GM23338 (cell line): ENCODE data around the gene C6. TPM values are rescaled to one million over a fixed set of nuclear protein-coding genes. Genes with fewer than 3 reads are reported as not detected.
A peak's percentile ranks its signal among the peaks of the same experiment; 100 is the strongest.

Experiments used
- ATAC-seq: fragments of 200-7000 bp; cut with Tn5 transposase; 3 replicates; pipeline ENCODE4 v1.9.1; 2020
- DNase-seq: peaks from one replicate; pipeline ENCODE4 v3.0.0-alpha.2; 2015; ENCODE audit warnings: low spot score
- H2AFZ ChIP-seq: fragments of 200-600 bp; sonication (generic); 2 replicates; pipeline ENCODE4 v1.8.0; 2016; ENCODE audit warnings: antibody characterized with exemption, mild to moderate bottlenecking, moderate library complexity
- H3F3A ChIP-seq: fragments of 200-600 bp; sonication (generic); replicated peaks from 2 replicates; pipeline ENCODE4 v1.8.0; 2017; ENCODE audit warnings: antibody characterized with exemption, mixed run types, low read depth
- H3K27ac ChIP-seq: fragments of 200-600 bp; sonication (generic); 2 replicates; pipeline ENCODE4 v1.6.1; 2016; ENCODE audit warnings: low read depth
- H3K27me3 ChIP-seq: fragments of 200-600 bp; sonication (generic); 2 replicates; pipeline ENCODE4 v1.8.0; 2016; ENCODE audit warnings: mild to moderate bottlenecking, mixed run types, moderate library complexity; ENCODE audit not compliant: insufficient read depth
- H3K36me3 ChIP-seq: fragments of 200-600 bp; sonication (generic); 2 replicates; pipeline ENCODE4 v1.8.0; 2016; ENCODE audit warnings: mild to moderate bottlenecking; ENCODE audit not compliant: insufficient read depth
- H3K4me1 ChIP-seq: fragments of 200-600 bp; sonication (generic); 2 replicates; pipeline ENCODE4 v1.8.0; 2016; ENCODE audit warnings: mild to moderate bottlenecking, moderate library complexity; ENCODE audit not compliant: insufficient read depth
- H3K4me2 ChIP-seq: fragments of 200-600 bp; sonication (generic); 2 replicates; pipeline ENCODE4 v1.7.1; 2017; ENCODE audit warnings: mixed run types
- H3K4me3 ChIP-seq: fragments of 200-600 bp; sonication (generic); 2 replicates; pipeline ENCODE4 v1.6.1; 2016; ENCODE audit warnings: mixed run types
- H3K79me2 ChIP-seq: fragments of 200-600 bp; sonication (generic); replicated peaks from 2 replicates; pipeline ENCODE4 v1.8.0; 2017; ENCODE audit warnings: mild to moderate bottlenecking; ENCODE audit not compliant: insufficient read depth
- H3K9me2 ChIP-seq: fragments of 200-600 bp; sonication (generic); 2 replicates; pipeline ENCODE4 v1.8.0; 2017; ENCODE audit not compliant: insufficient read depth
- H4K20me1 ChIP-seq: fragments of 200-600 bp; sonication (generic); replicated peaks from 2 replicates; pipeline ENCODE4 v1.8.0; 2017; ENCODE audit warnings: mild to moderate bottlenecking; ENCODE audit not compliant: insufficient read depth
- H3K27ac Mint-ChIP-seq: 2 replicates; pipeline ENCODE4 v1.8.0; 2020; ENCODE audit warnings: inconsistent platforms, mild to moderate bottlenecking, moderate library complexity, mixed read lengths
- H3K27me3 Mint-ChIP-seq: 3 replicates; pipeline ENCODE4 v1.8.0; 2022; ENCODE audit warnings: low read depth, mild to moderate bottlenecking, moderate library complexity, mixed read lengths, inconsistent platforms; ENCODE audit not compliant: insufficient read depth, poor library complexity
- H3K36me3 Mint-ChIP-seq: 3 replicates; pipeline ENCODE4 v1.8.0; 2021; ENCODE audit warnings: low read depth, mild to moderate bottlenecking, inconsistent platforms, moderate library complexity, mixed read lengths
- H3K4me1 Mint-ChIP-seq: 3 replicates; pipeline ENCODE4 v1.8.0; 2020; ENCODE audit warnings: mild to moderate bottlenecking, inconsistent platforms, mixed read lengths
- H3K4me3 Mint-ChIP-seq: 3 replicates; pipeline ENCODE4 v1.8.0; 2021; ENCODE audit warnings: moderate library complexity, mild to moderate bottlenecking, inconsistent platforms, mixed read lengths
- H3K9me3 Mint-ChIP-seq: 3 replicates; pipeline ENCODE4 v1.8.0; 2020; ENCODE audit warnings: moderate library complexity, mild to moderate bottlenecking, inconsistent platforms, mixed read lengths
- CREB1 ChIP-seq: fragments of 250-450 bp; sonication (Bioruptor Pico); IDR thresholded peaks from 2 replicates; pipeline ENCODE4 v1.5.0; 2020; ENCODE audit warnings: low read depth, mild to moderate bottlenecking, moderate library complexity
- EZH2phosphoT487 ChIP-seq: fragments of 200-600 bp; sonication (generic); IDR thresholded peaks from one replicate; pipeline ENCODE4 v1.8.1; 2018; ENCODE audit warnings: antibody characterized with exemption; ENCODE audit not compliant: unreplicated experiment
- JUNB ChIP-seq: IDR thresholded peaks from one replicate; pipeline ENCODE4 v1.6.1; 2016; ENCODE audit warnings: antibody characterized with exemption; ENCODE audit not compliant: unreplicated experiment
- NANOG ChIP-seq: IDR thresholded peaks from 2 replicates; pipeline ENCODE4 v1.6.1; 2016; ENCODE audit warnings: antibody characterized with exemption, borderline replicate concordance
- POLR2AphosphoS5 ChIP-seq: IDR thresholded peaks from 2 replicates; pipeline ENCODE4 v1.6.1; 2016; ENCODE audit warnings: antibody characterized with exemption, low read depth
- STAT1 ChIP-seq: IDR thresholded peaks from one replicate; pipeline ENCODE4 v1.6.1; 2016; ENCODE audit warnings: antibody characterized with exemption; ENCODE audit not compliant: unreplicated experiment
- ZNF114 ChIP-seq: fragments of 250-450 bp; sonication (Bioruptor Pico); IDR thresholded peaks from 2 replicates; pipeline ENCODE4 v1.5.0; 2020; ENCODE audit warnings: mild to moderate bottlenecking, moderate library complexity
- polyA plus RNA-seq: library from polyadenylated mRNA; unstranded; fragments of >200 nt; fragmentation: Nextera tagmentation; extraction: Ambion mirVana; gene quantifications from 2 replicates; pipeline ENCODE4 v1.2.1, GENCODE V29; 2016
- total RNA-seq: library from RNA; depleted of rRNA; stranded (reverse); fragments of >200 nt; shearing (Covaris generic); gene quantifications from 2 replicates; pipeline ENCODE4 v1.2.3, GENCODE V29; 2014
- TF ChIP-seq, protein P1 (sequence below): IDR thresholded peaks from 2 replicates; pipeline ENCODE4 v1.6.1; 2016; ENCODE audit warnings: antibody characterized with exemption
- TF ChIP-seq, protein P2 (sequence below), 2 experiments: fragments of 200-600 bp in 1 of 2; sonication (generic) in 1 of 2; conservative IDR thresholded peaks; 2 replicates each; pipeline versions ENCODE4 v1.5.1 to v1.6.1; 2016 to 2017; ENCODE audit warnings: antibody characterized with exemption in 2 of 2, low read depth in 2 of 2, mild to moderate bottlenecking in 2 of 2, moderate library complexity in 1 of 2

C6 gene
- total and polyA plus RNA-seq, 2 experiments from 2014 or later = not detected

DNA sequence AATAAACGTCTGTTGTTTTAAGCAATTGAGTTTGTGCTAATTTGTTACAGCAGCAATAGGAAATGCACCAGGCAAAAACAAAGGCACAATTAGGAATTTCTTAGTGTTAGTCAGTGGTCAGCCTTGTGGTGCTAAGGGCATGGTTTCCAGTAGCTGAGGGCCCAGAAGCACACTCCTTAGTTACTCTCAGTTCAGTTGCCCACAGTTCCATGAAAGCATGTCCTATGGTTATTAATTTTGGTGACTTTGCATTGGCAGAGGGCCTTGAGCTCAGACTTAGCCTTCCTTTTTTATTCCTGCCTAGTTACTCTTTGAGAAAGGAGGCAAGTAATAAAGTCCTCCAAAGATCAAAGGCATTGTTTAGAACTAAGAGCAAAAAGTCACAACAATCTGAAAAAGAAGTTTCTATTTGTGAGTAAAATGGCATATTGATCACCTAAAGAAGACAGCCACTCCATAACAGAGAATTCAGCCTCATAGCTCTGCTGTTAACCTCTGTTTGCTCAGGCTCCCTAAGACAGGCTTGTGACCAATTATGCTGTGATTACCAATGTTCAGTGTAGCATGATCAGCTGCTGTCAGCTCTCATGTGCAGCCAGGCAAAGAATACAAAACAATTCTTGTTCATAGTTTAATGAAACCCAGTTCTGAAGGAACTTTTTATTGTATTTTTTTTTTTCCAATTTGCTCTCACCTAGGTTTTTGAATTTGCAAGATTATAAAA, 85.2 kb downstream of the C6 start:
- Histone ChIP-seq H3K27ac (no peak overlapping the region), H3K9me2 (peaks cover 17% of the 10 kb centered on the region; the same call in 1 of the 2 replicates), H3K79me2 (no peaks in the 10 kb centered on the region), H3K27me3 (no peaks in the 10 kb centered on the region), H4K20me1 (no peaks in the 10 kb centered on the region), H2AFZ (peak overlapping the region; percentile 12), H3K4me3 (no peak overlapping the region), H3F3A (no peaks in the 10 kb centered on the region), H3K4me2 (no peak overlapping the region), H3K4me1 (no peaks in the 10 kb centered on the region), H3K36me3 (no peaks in the 10 kb centered on the region)
- H3K9me3 Mint-ChIP-seq = peaks cover 2% of the 10 kb centered on the region; the same call in 1 of the 3 replicates
- H3K4me3 Mint-ChIP-seq = no peak overlapping the region
- no peak for TF ChIP-seq JUNB
- no peak for TF ChIP-seq CREB1 (CRISPR knock-in tag)
- no peak for TF ChIP-seq STAT1
- no peak for TF ChIP-seq ZNF114 (CRISPR knock-in tag)
- no peak for TF ChIP-seq EZH2phosphoT487
- no peak for TF ChIP-seq NANOG
- TF ChIP-seq, protein P1, sequence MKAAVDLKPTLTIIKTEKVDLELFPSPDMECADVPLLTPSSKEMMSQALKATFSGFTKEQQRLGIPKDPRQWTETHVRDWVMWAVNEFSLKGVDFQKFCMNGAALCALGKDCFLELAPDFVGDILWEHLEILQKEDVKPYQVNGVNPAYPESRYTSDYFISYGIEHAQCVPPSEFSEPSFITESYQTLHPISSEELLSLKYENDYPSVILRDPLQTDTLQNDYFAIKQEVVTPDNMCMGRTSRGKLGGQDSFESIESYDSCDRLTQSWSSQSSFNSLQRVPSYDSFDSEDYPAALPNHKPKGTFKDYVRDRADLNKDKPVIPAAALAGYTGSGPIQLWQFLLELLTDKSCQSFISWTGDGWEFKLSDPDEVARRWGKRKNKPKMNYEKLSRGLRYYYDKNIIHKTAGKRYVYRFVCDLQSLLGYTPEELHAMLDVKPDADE = no peak
- TF ChIP-seq POLR2AphosphoS5 = no peak
- H3K27me3 Mint-ChIP-seq = no peaks in the 10 kb centered on the region
- H3K27ac Mint-ChIP-seq = no peak overlapping the region
- H3K4me1 Mint-ChIP-seq = peaks cover 7% of the 10 kb centered on the region; the same call in 2 of the 3 replicates
- H3K36me3 Mint-ChIP-seq = 0 out of 3 replicates have a peak, but pooled peaks cover 2% of the 10 kb centered on the region
- no peak for ATAC-seq
- peak; percentile 5 for DNase-seq

DNA sequence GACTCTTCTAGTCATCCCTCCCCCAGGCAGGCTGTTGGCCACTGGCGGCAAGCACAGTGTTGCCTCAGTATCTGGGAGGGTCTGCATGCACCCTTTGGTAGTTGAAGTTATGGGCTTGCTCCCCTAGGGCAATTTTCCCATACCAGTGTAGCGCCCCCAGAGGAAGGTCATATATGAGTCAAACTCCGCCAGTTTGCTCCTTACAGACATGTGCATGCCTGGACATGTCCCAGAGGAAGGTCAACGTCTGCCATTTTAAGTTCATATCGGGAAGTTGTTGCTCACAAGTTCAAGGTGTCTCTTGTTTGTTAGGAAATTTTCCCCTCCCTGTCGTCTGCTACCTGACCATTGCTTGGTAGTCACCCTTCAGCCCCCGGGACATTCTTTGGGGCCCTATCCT, 90.9 kb downstream of the C6 start:
- no peaks in the 10 kb centered on the region for H3K36me3 ChIP-seq
- no peak overlapping the region for H3K27ac ChIP-seq
- ATAC-seq (no peak), DNase-seq (peak; percentile 50)
- no peak overlapping the region for H3K4me3 Mint-ChIP-seq
- no peaks in the 10 kb centered on the region for H3K4me1 ChIP-seq
- H3K4me2 ChIP-seq = no peak overlapping the region
- no peak for TF ChIP-seq CREB1 (CRISPR knock-in tag)
- no peak for TF ChIP-seq NANOG
- TF ChIP-seq, protein P2, sequence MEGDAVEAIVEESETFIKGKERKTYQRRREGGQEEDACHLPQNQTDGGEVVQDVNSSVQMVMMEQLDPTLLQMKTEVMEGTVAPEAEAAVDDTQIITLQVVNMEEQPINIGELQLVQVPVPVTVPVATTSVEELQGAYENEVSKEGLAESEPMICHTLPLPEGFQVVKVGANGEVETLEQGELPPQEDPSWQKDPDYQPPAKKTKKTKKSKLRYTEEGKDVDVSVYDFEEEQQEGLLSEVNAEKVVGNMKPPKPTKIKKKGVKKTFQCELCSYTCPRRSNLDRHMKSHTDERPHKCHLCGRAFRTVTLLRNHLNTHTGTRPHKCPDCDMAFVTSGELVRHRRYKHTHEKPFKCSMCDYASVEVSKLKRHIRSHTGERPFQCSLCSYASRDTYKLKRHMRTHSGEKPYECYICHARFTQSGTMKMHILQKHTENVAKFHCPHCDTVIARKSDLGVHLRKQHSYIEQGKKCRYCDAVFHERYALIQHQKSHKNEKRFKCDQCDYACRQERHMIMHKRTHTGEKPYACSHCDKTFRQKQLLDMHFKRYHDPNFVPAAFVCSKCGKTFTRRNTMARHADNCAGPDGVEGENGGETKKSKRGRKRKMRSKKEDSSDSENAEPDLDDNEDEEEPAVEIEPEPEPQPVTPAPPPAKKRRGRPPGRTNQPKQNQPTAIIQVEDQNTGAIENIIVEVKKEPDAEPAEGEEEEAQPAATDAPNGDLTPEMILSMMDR (conservative IDR thresholded peaks at IDR 0.05; ENCODE audit: low read depth in 2 of 2) = peak; percentile 41 to 51
- no peaks in the 10 kb centered on the region for H3K79me2 ChIP-seq
- H3K4me3 ChIP-seq = no peak overlapping the region
- peaks cover 11% of the 10 kb centered on the region; the same call in 2 of the 3 replicates for H3K36me3 Mint-ChIP-seq
- H3K27me3 Mint-ChIP-seq = no peaks in the 10 kb centered on the region
- H3K9me2 ChIP-seq = peaks cover 27% of the 10 kb centered on the region
- peak overlapping the region; percentile 90 for H3K27ac Mint-ChIP-seq
- no peaks in the 10 kb centered on the region for H4K20me1 ChIP-seq
- peaks cover under 1% of the 10 kb centered on the region; the same call in 2 of the 3 replicates for H3K4me1 Mint-ChIP-seq
- no peaks in the 10 kb centered on the region for H3K27me3 ChIP-seq
- peak overlapping the region; percentile 95 for H2AFZ ChIP-seq
- H3F3A ChIP-seq = no peaks in the 10 kb centered on the region
- H3K9me3 Mint-ChIP-seq = peaks cover 20% of the 10 kb centered on the region
